NCI-H345 treated with DMSO at 0.1 percent for 48 hours (cell line): ENCODE data around the gene TAL1.

Experiments used
- DNase-seq: peaks from one replicate; lab custom pipeline; 2025; ENCODE audit not compliant: unreplicated experiment; lab: John Stamatoyannopoulos, UW

The TAL1 gene

GRCh38 chr1:47189844-47190508 lies 42.0 kb downstream of the TAL1 start, which contains the start of gene PDZK1IP1:
Gene PDZK1IP1 (minus strand): TSS chr1:47190036. CDS start chr1:47189932, 104 bp downstream.
- no peak for DNase-seq

GRCh38 chr1:47188791-47189785 lies 42.9 kb downstream of the TAL1 start:
- no peak for DNase-seq

DNA sequence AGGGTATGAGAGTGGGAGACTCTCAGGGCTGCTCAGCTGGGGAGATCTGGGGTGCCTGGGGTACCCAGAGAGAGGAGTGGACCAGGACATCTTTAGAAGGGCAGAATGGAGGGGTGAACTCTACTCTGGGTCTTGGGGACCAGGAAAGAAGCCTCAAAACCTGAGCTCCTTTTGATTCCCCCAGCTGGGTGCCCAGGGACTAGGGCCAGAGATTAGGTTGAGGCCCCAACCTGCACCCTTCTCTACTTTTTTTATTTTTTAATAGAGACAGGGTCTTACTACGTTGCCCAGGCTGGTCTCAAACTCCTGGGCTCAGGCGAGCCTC lies 44.1 kb downstream of the TAL1 start:
- DNase-seq: no peak

GRCh38 chr1:47187231-47187925 lies 44.6 kb downstream of the TAL1 start:
- no peak for DNase-seq

GRCh38 chr1:47186267-47187185 lies 45.5 kb downstream of the TAL1 start:
- no peak for DNase-seq

DNA sequence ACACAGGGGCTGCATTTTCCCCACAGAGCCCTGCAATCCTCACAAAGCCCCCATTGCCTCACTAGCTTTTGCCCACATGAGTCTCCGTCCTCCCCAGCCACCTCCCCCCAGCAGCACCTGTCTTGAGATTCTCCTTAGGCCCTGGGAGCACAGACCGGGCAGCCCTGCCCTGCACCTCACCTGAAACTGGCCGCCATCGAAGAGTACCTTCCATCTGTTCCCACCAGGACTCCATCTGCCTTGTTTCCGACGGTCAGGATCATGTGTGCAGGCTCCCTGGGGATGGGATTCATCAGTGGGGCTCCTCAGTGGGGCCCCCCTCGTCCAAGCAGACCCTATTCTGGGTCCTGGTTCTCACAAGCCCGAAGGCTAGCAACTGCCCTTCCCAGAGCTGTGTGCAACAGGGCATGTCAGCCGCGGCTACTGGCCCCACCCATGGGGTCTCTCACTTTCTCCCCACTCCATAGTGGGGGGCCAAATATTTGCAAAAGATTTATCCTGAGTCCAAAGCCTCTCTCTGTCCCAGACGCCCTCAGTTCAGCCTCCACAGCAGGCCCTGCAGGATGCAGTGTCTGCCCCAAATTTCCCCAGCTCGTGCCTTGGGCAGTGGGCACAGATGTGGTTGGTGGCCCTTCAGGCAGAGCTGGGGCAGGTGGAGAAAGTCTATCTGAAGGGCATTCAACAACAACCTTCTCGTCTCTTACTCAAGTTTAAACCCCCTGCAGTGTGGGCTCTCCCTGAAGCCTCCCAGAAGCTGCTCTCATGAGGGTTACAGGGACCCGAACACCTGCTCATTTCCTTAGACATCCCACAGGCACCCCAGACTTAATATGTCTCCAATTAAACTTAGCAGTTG lies 47.0 kb downstream of the TAL1 start:
- no peak for DNase-seq

- no peak for DNase-seq
These were observed 47.8 kb downstream of the TAL1 start for GRCh38 chr1:47184090-47184821.

DNA sequence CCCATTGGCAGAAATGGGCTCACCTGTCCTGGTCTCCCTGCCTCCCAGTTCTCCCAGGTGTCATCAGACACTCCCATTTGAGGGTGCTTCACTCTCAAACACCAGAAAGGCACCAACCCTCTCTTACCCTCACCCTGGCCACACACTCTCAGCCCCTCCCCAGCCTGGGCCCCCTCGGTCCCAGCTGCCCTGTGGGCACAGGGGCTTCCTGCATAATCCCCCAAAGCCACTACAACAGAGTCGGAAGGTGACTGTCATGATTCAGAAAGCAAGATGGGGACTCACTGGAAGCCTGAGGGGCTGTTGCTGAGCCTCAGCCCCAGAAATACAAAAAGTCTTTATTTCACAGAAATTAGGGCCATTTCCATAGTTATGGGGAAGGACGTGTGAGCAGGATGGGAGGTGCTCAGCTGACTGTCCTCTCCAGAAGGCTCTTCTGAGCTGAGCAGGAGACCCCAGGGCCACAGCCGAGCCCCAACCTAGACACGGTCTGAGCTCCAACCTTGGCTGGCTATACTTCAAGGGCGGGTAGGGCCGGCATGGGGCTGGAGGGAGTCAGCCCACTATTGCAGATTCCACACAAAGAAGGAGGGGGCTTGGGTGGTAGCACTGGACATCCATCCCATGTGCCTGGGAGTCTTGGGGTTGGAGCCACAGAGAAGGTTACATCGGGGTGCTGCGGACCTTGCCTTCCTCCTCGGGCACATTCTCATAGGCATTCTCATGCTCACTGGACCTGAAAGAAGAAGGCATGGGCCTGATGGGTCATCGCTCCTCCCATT lies 48.5 kb downstream of the TAL1 start:
- DNase-seq: no peak

- DNase-seq: no peak
These were observed 49.3 kb downstream of the TAL1 start for GRCh38 chr1:47182676-47183235.

GRCh38 chr1:47181955-47182675 lies 49.9 kb downstream of the TAL1 start:
- no peak for DNase-seq

- DNase-seq: no peak
These were observed 50.7 kb downstream of the TAL1 start for GRCh38 chr1:47181095-47181954.

DNA sequence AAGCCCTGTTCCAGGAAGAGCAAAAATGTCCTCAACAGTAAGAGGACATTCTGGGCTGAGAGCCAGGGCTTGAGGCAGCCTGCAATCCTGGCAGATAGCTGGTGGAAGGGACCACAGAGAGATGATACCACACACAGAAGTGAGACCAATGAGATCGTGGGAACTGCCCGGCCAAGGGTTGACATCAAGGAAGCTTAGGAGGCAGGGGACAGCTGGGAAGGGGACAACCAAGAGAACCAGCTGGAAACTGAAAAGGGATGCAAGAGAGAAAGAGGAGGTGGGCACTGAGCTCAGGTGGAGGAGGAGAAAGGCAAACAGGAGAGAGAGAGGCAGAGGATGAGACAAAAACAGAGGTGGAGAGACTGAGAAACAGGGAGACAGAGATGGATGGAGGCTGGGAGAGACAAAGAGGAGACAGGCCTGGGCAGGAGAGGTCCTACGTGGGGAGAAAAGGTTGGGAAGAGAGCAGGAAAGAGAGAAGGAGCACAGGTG lies 51.4 kb downstream of the TAL1 start:
- DNase-seq: no peak

- DNase-seq: no peak
These were observed 51.9 kb downstream of the TAL1 start for GRCh38 chr1:47179988-47180563.

GRCh38 chr1:47179017-47179987 lies 52.7 kb downstream of the TAL1 start:
- peak; percentile 71 for DNase-seq

DNA sequence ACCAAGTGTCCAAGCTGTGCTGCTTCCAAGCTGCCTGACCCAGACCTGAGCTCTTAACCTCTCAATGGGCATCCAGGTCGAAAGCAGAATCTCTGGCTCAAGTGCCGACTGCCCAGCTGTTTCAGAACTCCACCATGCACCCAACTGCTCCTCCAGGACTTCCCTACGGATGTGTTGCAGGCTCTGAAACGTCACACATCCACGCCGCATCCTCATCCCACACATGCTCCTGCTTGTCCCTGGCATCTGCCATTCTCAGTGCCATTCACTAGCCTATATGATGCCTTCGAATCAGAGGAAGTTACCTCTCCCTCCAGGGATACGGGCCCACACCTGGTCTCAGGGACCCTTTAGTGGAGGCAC lies 53.4 kb downstream of the TAL1 start:
- DNase-seq: no peak
